Measurements from ENCODE around the gene P3H4.
"Not testable (repeated sequence)": the region's sequence is repeated elsewhere in the genome, so short reads cannot be mapped to it uniquely, and the experiment has no call there.

Gene P3H4

GRCh38 chr17:41811549-41812380 lies at the start of gene P3H4:
P3H4 (minus strand) TSS chr17:41811949; CDS start chr17:41811915, 34 bp downstream.
- ATAC-seq: peak; percentile 83
- no peak for TF ChIP-seq ZFP30 (CRISPR knock-in tag; IDR thresholded peaks at IDR 0.05)
- TF ChIP-seq ZFP3 (CRISPR knock-in tag; IDR thresholded peaks at IDR 0.05): peak; percentile 86
- TF ChIP-seq CREB5 (CRISPR knock-in tag; IDR thresholded peaks at IDR 0.05; ENCODE audit: low read depth): no peak
- no peak for TF ChIP-seq GLIS3 (CRISPR knock-in tag; IDR thresholded peaks at IDR 0.05)
- no peak for TF ChIP-seq TCF4 (CRISPR knock-in tag; IDR thresholded peaks at IDR 0.05; ENCODE audit: borderline replicate concordance)
- no peak for TF ChIP-seq ZC3H10 (CRISPR knock-in tag; IDR thresholded peaks at IDR 0.05)
- peak; percentile 40; the same call in 1 of the 2 replicates for TF ChIP-seq PATZ1 (CRISPR knock-in tag; IDR thresholded peaks at IDR 0.05; ENCODE audit: borderline replicate concordance)
- no peak for TF ChIP-seq TSHZ2 (CRISPR knock-in tag; IDR thresholded peaks at IDR 0.05)
- no peak for TF ChIP-seq CSDC2 (CRISPR knock-in tag; IDR thresholded peaks at IDR 0.05)
- no peak for TF ChIP-seq SNAI2 (CRISPR knock-in tag; IDR thresholded peaks at IDR 0.05)

- no peak for TF ChIP-seq ZNF565 (CRISPR knock-in tag; conservative IDR thresholded peaks at IDR 0.05; ENCODE audit: low read depth)
- no peak for TF ChIP-seq ZNF70 (CRISPR knock-in tag; IDR thresholded peaks at IDR 0.05)
- TF ChIP-seq TOX (CRISPR knock-in tag; IDR thresholded peaks at IDR 0.05; ENCODE audit: borderline replicate concordance): no peak
- TF ChIP-seq POU6F1 (CRISPR knock-in tag; IDR thresholded peaks at IDR 0.05; ENCODE audit: borderline replicate concordance, low read depth): no peak
- no peak for ATAC-seq
Observed at GRCh38 chr17:41860254-41860931, 48.6 kb upstream of the P3H4 start.

- not testable (repeated sequence) for ATAC-seq
Observed at GRCh38 chr17:41851382-41851781, 39.6 kb upstream of the P3H4 start.

GRCh38 chr17:41849251-41849990 lies 37.7 kb upstream of the P3H4 start:
- TF ChIP-seq PPARA (CRISPR knock-in tag; IDR thresholded peaks at IDR 0.05; ENCODE audit: borderline replicate concordance) (no peak), ZC3H10 (CRISPR knock-in tag; IDR thresholded peaks at IDR 0.05) (no peak), ZNF70 (CRISPR knock-in tag; IDR thresholded peaks at IDR 0.05) (no peak), ZNF8 (CRISPR knock-in tag; IDR thresholded peaks at IDR 0.05) (no peak), BACH2 (CRISPR knock-in tag; IDR thresholded peaks at IDR 0.05; ENCODE audit: borderline replicate concordance) (no peak), TSHZ2 (CRISPR knock-in tag; IDR thresholded peaks at IDR 0.05) (no peak), ARNTL (CRISPR knock-in tag; IDR thresholded peaks at IDR 0.05; ENCODE audit: borderline replicate concordance, low read depth) (no peak), CREB5 (CRISPR knock-in tag; IDR thresholded peaks at IDR 0.05; ENCODE audit: low read depth) (no peak), CSDC2 (CRISPR knock-in tag; IDR thresholded peaks at IDR 0.05) (no peak), ZNF565 (CRISPR knock-in tag; conservative IDR thresholded peaks at IDR 0.05; ENCODE audit: low read depth) (no peak), RARB (CRISPR knock-in tag; IDR thresholded peaks at IDR 0.05) (no peak), OSR1 (CRISPR knock-in tag; IDR thresholded peaks at IDR 0.05) (no peak), TOX (CRISPR knock-in tag; IDR thresholded peaks at IDR 0.05; ENCODE audit: borderline replicate concordance) (no peak), ZFP30 (CRISPR knock-in tag; IDR thresholded peaks at IDR 0.05) (no peak), TCF4 (CRISPR knock-in tag; IDR thresholded peaks at IDR 0.05; ENCODE audit: borderline replicate concordance) (no peak)

More at GRCh38 chr17:41849251-41849990, 37.7 kb upstream of the P3H4 start:
- no peak for ATAC-seq

Measured in SK-N-SH treated with all-trans-retinoic acid at 6 μM for 48 hours (cell line).